Uterus (tissue), 4 donors: ENCODE data around the gene MSX1. TPM values are rescaled to one million over a fixed set of nuclear protein-coding genes. Genes with fewer than 3 reads are reported as not detected.

ENCODE experiments used
- DNase-seq, 2 donors: peaks; one replicate each; pipeline ENCODE4 v3.0.0-alpha.2; 2019 to 2020
- H3K27ac ChIP-seq, 2 donors: fragments of 200-600 bp; sonication (generic); 1 replicate in 1 of 2; 2 replicates in 1 of 2; pipeline ENCODE4 v1.5.1; 2016 to 2018
- H3K27me3 ChIP-seq, 2 donors: fragments of 200-600 bp; sonication (generic); one replicate each; pipeline ENCODE4 v1.5.1; 2018 to 2019; ENCODE audit warnings: control low read depth in 1 of 2
- H3K36me3 ChIP-seq, 2 donors: fragments of 200-600 bp; sonication (generic); one replicate each; pipeline ENCODE4 v1.5.1; 2019; ENCODE audit warnings: control low read depth in 1 of 2
- H3K4me1 ChIP-seq, 2 donors: fragments of 200-600 bp; sonication (generic); one replicate each; pipeline ENCODE4 v1.5.1; 2018 to 2019; ENCODE audit warnings: control low read depth in 1 of 2
- H3K4me3 ChIP-seq, 2 donors: fragments of 200-600 bp; sonication (generic); 1 replicate in 1 of 2; 2 replicates in 1 of 2; pipeline ENCODE4 v1.5.1; 2018 to 2019; ENCODE audit warnings: mild to moderate bottlenecking in 1 of 2
- H3K9me3 ChIP-seq, 2 donors: fragments of 200-600 bp; sonication (generic); one replicate each; pipeline ENCODE4 v1.5.1; 2019; ENCODE audit warnings: control low read depth in 1 of 2
- POLR2A ChIP-seq, 2 donors: fragments of 450-650 bp; IDR thresholded peaks; one replicate each; pipeline ENCODE4 v1.6.1; 2016; ENCODE audit warnings: antibody characterized with exemption in 2 of 2, mild to moderate bottlenecking in 1 of 2, moderate library complexity in 1 of 2
- intact Hi-C: fragments of 100-400 bp; cut with DNase I; formaldehyde crosslinking; loops from one replicate; pipeline ENCODE4 v1.15.1; 2023; ENCODE audit warnings: low total_unique reads
- total RNA-seq, 4 donors: library from RNA; depleted of rRNA in 3 of 4; stranded (reverse); fragments of >200 nt in 3 of 4; gene quantifications; one replicate each; pipeline versions ENCODE4 v1.1.0 to v1.2.4, GENCODE V29; 2014 to 2023
- TF ChIP-seq, protein P1 (sequence below), 4 experiments: fragments of 200-600 bp in 2 of 4; fragments of 450-650 bp in 2 of 4; sonication (generic) in 2 of 4; IDR thresholded peaks; one replicate each; pipeline ENCODE4 v1.5.1; 2016 to 2019; ENCODE audit warnings: antibody characterized with exemption in 4 of 4, mild to moderate bottlenecking in 2 of 4, moderate library complexity in 1 of 4
- donor health status: DM: yes; HTN: yes; CAD: no.

MSX1 gene
- total RNA-seq, 4 donors from 2014 or later, result 19.7 to 33.0 (median 23.8) TPM

DNA sequence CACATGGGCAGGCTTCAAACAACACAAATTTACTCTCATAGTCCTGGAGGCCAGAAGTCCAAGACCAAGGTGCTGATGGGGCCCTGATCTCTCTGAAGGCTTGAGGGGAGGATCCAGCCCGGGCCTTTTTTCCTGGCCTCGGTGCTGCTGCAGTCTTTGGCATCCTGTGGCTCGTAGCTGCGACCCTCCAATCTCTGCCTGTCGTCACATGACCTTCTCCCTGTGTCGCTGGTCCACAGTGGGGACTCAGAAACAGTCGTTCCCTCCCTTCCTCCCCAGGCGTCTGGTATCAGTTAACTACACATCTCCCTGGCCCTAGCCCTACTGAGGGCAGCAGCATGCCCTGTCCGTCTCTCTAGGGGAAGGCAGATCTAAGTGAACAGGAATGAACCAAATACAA, 19.1 kb upstream of the MSX1 start:
- no peak for DNase-seq
- H3K4me3 ChIP-seq, result no peak overlapping the region
- no peaks in the 10 kb centered on the region for H3K27me3 ChIP-seq
- intact Hi-C loops, result no loop called here
- no peaks in the 10 kb centered on the region for H3K9me3 ChIP-seq
- TF ChIP-seq POLR2A (IDR thresholded peaks at IDR 0.05), result no peak
- H3K4me1 ChIP-seq, result no peaks in the 10 kb centered on the region
- no peak overlapping the region for H3K27ac ChIP-seq
- no peaks in the 10 kb centered on the region for H3K36me3 ChIP-seq

DNA sequence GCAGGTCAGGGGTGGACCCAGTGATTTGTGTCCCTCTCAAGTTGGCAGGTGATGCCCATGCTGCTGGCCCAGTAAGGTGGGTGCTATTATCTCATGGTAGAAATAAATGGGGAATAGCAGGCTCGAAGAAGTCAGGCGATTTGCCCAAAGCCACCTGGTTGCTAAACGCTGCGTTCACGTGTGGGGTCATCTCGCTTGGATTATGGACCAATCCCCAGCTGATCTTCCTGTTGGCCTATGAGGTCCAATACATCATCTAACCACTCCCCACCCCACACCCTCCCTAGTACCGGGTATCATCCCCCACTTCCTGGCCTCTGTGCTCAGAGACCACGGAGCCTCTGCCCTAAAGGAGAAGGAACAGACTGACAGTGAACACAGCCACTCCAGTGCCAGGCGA, 18.3 kb upstream of the MSX1 start:
- H3K4me1 ChIP-seq, result no peaks in the 10 kb centered on the region
- H3K27me3 ChIP-seq, result no peaks in the 10 kb centered on the region

DNA sequence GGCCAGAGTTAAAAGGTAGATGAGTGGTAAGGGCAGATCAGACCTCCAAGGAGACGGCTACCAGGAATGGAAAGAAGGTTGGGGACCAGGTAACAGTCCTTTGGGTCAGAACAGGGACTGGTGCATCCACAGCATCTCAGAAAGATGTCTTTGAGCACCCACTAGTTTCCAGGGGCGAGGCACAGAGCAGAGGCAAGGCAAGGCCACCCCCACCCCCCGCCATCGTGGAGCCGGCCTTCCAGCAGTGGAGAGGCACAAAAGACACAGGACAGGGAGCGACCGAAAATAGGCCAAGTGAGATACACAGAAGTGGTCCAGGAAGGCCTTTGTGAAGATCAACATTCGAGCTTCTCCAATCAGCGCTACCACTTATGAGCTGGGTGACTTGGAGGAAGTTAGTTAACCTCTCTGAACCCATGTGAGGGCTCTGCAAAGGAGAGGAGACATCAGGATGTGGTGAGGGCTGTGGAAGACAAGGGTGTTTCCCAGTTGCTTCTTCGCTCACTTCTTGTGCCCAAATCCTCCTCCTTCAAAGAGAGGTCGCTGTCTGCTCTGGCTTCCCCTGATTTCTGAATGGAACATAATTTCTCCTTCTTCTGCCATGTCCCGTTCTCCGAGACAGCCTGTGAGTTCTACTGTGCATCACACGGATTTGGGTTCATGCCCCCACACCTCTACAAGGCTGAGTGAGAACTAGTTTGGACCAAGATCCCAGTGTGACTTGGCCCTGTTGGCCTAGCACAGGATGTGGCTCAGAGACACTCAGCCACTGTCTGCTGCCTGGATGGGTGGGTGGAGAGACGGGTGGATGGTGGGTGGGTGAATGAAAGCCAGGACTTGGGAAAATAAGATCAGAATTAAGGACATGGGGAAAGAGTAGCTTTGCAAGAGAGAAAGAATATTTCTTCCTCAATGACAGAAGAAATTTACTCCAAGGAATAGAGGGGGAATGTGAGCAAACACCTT, 16.7 kb upstream of the MSX1 start:
- Histone ChIP-seq H3K27me3 (no peaks in the 10 kb centered on the region), H3K36me3 (no peaks in the 10 kb centered on the region), H3K9me3 (no peaks in the 10 kb centered on the region), H3K4me3 (no peak overlapping the region), H3K27ac (no peak overlapping the region), H3K4me1 (no peaks in the 10 kb centered on the region)
- TF ChIP-seq POLR2A (IDR thresholded peaks at IDR 0.05), result no peak
- TF ChIP-seq, protein P1, sequence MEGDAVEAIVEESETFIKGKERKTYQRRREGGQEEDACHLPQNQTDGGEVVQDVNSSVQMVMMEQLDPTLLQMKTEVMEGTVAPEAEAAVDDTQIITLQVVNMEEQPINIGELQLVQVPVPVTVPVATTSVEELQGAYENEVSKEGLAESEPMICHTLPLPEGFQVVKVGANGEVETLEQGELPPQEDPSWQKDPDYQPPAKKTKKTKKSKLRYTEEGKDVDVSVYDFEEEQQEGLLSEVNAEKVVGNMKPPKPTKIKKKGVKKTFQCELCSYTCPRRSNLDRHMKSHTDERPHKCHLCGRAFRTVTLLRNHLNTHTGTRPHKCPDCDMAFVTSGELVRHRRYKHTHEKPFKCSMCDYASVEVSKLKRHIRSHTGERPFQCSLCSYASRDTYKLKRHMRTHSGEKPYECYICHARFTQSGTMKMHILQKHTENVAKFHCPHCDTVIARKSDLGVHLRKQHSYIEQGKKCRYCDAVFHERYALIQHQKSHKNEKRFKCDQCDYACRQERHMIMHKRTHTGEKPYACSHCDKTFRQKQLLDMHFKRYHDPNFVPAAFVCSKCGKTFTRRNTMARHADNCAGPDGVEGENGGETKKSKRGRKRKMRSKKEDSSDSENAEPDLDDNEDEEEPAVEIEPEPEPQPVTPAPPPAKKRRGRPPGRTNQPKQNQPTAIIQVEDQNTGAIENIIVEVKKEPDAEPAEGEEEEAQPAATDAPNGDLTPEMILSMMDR (IDR thresholded peaks at IDR 0.05), result no peak
- DNase-seq, result no peak
- intact Hi-C loops, result no loop called here

More for the DNA sequence above, 18.3 kb upstream of the MSX1 start:
- DNase-seq, result no peak
- intact Hi-C loops, result no loop called here
- no peak overlapping the region for H3K27ac ChIP-seq
- no peaks in the 10 kb centered on the region for H3K36me3 ChIP-seq
- no peaks in the 10 kb centered on the region for H3K9me3 ChIP-seq
- TF ChIP-seq, protein P1 (IDR thresholded peaks at IDR 0.05), result no peak
- TF ChIP-seq POLR2A (IDR thresholded peaks at IDR 0.05), result no peak
- H3K4me3 ChIP-seq, result no peak overlapping the region

DNA sequence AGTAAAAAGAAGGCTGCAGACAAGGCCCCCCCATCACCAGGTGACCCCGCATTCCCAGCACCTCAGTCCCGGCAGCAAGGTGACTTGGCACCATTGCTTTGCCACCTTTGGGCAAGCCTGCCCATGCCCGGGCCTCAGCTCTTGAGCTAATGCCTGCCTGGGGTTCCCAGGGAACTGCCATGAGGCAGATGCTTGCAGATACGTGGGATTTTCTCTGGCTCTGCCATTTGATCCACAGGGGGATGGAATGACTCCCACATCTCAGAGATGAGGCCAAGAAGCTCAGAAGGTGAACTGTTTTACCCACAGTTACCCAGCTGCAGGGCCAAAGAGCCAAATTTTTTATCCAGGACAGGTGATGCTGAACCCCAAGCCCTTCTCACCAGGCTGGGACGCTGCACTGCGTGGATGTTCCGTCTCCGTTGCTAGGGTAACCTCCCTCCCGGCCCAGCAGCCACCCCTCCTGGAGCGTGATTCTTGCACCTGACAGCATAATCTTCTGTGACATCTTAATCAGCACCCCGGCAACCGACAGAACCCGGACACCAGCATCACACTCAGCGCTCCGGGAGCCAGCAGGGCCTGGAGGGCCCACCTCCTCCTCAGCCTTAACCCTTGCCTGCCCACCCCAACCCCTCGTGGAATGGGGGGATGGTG, 15.7 kb upstream of the MSX1 start:
- H3K27ac ChIP-seq, result no peak overlapping the region
- intact Hi-C loops, result no loop called here
- no peaks in the 10 kb centered on the region for H3K27me3 ChIP-seq
- no peak overlapping the region for H3K4me3 ChIP-seq
- no peaks in the 10 kb centered on the region for H3K9me3 ChIP-seq
- TF ChIP-seq POLR2A (IDR thresholded peaks at IDR 0.05), result no peak
- TF ChIP-seq, protein P1 (IDR thresholded peaks at IDR 0.05), result no peak
- no peak for DNase-seq
- no peaks in the 10 kb centered on the region for H3K36me3 ChIP-seq
- H3K4me1 ChIP-seq, result no peaks in the 10 kb centered on the region

DNA sequence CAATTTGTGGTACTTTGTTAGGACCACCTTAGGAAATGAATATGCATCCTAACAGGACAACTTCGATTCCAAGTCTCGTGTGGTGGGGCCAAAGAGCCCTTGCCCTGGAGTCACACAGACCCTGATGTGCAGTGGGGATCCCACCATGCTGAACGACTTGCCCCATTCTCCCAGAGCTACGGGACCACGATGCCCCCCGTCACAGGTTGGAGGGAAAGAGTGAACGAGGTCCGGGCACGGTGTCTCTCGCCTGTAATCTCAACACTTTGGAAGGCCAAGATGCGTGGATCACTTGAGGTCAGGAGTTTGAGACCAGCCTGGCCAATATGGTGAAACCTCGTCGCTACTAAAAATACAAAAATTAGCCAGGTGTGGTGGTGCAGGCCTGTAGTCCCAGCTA, 14.4 kb upstream of the MSX1 start:
- Histone ChIP-seq H3K36me3 (no peaks in the 10 kb centered on the region), H3K4me1 (no peaks in the 10 kb centered on the region), H3K27ac (no peak overlapping the region), H3K27me3 (no peaks in the 10 kb centered on the region), H3K9me3 (no peaks in the 10 kb centered on the region), H3K4me3 (no peak overlapping the region)
- DNase-seq, result no peak
- intact Hi-C loops, result no loop called here
- TF ChIP-seq, protein P1 (IDR thresholded peaks at IDR 0.05), result no peak
- no peak for TF ChIP-seq POLR2A (IDR thresholded peaks at IDR 0.05)
